ENCODE measurements around the gene AP4S1.

DNA sequence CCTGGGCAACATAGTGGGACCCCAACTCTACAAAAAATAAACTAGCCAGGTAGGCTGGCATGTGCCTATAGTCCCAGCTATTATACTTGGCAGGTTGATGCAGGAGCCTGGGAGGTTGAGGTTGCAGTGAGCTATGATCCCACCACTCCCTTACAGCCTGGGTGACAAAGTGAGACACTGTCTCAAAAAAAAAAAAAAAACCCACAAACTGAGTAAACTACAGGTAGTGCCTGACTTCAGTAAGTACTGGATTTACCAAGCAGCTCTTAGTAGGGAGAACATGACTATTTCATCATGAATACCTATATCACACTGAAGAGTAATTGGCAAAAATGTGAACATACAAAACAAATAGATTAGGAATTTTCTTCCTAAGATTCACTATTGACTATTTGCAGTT is 32.4 kb upstream of the AP4S1 start:
- no peak for TF ChIP-seq POLR2A (IDR thresholded peaks at IDR 0.05)
- TF ChIP-seq, protein P1, sequence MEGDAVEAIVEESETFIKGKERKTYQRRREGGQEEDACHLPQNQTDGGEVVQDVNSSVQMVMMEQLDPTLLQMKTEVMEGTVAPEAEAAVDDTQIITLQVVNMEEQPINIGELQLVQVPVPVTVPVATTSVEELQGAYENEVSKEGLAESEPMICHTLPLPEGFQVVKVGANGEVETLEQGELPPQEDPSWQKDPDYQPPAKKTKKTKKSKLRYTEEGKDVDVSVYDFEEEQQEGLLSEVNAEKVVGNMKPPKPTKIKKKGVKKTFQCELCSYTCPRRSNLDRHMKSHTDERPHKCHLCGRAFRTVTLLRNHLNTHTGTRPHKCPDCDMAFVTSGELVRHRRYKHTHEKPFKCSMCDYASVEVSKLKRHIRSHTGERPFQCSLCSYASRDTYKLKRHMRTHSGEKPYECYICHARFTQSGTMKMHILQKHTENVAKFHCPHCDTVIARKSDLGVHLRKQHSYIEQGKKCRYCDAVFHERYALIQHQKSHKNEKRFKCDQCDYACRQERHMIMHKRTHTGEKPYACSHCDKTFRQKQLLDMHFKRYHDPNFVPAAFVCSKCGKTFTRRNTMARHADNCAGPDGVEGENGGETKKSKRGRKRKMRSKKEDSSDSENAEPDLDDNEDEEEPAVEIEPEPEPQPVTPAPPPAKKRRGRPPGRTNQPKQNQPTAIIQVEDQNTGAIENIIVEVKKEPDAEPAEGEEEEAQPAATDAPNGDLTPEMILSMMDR (IDR thresholded peaks at IDR 0.05): no peak
